Subcutaneous abdominal adipose tissue (tissue), 5 donors: Measurements from ENCODE around the gene MTCP1.
A peak's percentile ranks its signal among the peaks of the same experiment; 100 is the strongest.

Experiments
- H3K27ac ChIP-seq: one replicate; pipeline ENCODE4 v1.7.0; 2013; ENCODE audit warnings: low read depth, mild to moderate bottlenecking, inconsistent platforms, low read length, moderate library complexity
- H3K27me3 ChIP-seq, 5 donors: one replicate each; pipeline ENCODE4 v1.7.0; 2013; ENCODE audit warnings: low read length in 5 of 5, inconsistent platforms in 1 of 5; ENCODE audit not compliant: control insufficient read depth in 5 of 5, insufficient read depth in 4 of 5
- H3K36me3 ChIP-seq, 5 donors: one replicate each; pipeline ENCODE4 v1.7.0; 2013; ENCODE audit warnings: low read length in 5 of 5; ENCODE audit not compliant: control insufficient read depth in 5 of 5, insufficient read depth in 5 of 5
- H3K4me1 ChIP-seq, 5 donors: one replicate each; pipeline ENCODE4 v1.7.0; 2013; ENCODE audit warnings: low read length in 5 of 5, mild to moderate bottlenecking in 3 of 5, moderate library complexity in 1 of 5; ENCODE audit not compliant: control insufficient read depth in 5 of 5, insufficient read depth in 5 of 5
- H3K4me3 ChIP-seq, 5 donors: one replicate each; pipeline ENCODE4 v1.7.0; 2013; ENCODE audit warnings: low read length in 5 of 5, low read depth in 1 of 5
- H3K9ac ChIP-seq, 5 donors: one replicate each; pipeline ENCODE4 v1.7.0; 2013; ENCODE audit warnings: low read length in 5 of 5, mild to moderate bottlenecking in 4 of 5, moderate library complexity in 3 of 5
- H3K9me3 ChIP-seq, 5 donors: one replicate each; pipeline ENCODE4 v1.7.0; 2013; ENCODE audit warnings: low read length in 5 of 5; ENCODE audit not compliant: control insufficient read depth in 5 of 5
- donor health status: healthy.
- donor health status: healthy.
- donor health status: healthy.
- donor health status: healthy.
- donor health status: healthy.

MTCP1 gene

GRCh38 chrX:155071694-155072280 is 851 bp upstream of the MTCP1 start:
- H3K4me3 ChIP-seq, result peak overlapping the region; percentile 61 to 84 (median 71)
- peak overlapping the region in 4 of 5 donors; percentile 36 to 70 (median 64) for H3K9ac ChIP-seq
- H3K9me3 ChIP-seq, result no peaks in the 10 kb centered on the region
- no peak overlapping the region for H3K27ac ChIP-seq
- H3K36me3 ChIP-seq, result peaks cover 0 to 13% (median 4%) of the 10 kb centered on the region in 5 donors
- peaks cover 0 to 27% (median 16%) of the 10 kb centered on the region in 5 donors for H3K4me1 ChIP-seq
- H3K27me3 ChIP-seq, result no peaks in the 10 kb centered on the region

- H3K36me3 ChIP-seq, result peaks cover 0 to 7% (median 4%) of the 10 kb centered on the region in 5 donors
- H3K27ac ChIP-seq, result peak overlapping the region; percentile 69
- peak overlapping the region; percentile 58 to 76 (median 67) for H3K4me3 ChIP-seq
- no peaks in the 10 kb centered on the region for H3K9me3 ChIP-seq
- peaks cover 0 to 27% (median 16%) of the 10 kb centered on the region in 5 donors for H3K4me1 ChIP-seq
- no peaks in the 10 kb centered on the region for H3K27me3 ChIP-seq
- peak overlapping the region; percentile 35 to 78 (median 63) for H3K9ac ChIP-seq
Observed at GRCh38 chrX:155070663-155070974, 317 bp downstream of the MTCP1 start.

DNA sequence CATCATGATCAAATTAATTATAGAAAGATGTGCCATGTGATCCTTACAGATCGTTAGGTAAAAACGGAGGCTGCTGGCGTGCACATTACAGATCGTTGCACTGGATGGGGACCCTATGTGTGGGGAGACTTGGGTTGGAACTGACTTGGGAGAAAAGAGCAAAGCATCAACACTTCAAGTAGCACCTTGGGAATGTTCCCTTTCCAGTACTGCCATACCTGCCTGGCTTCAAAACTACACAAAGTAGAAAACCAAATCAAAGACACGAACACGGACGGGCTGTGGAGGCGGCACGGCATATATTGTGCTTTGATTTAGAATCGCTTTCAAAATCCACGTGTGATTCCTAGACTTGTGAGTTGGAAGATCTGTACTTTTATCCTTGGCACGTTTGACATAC is 898 bp downstream of the MTCP1 start:
- Histone ChIP-seq H3K27ac (no peak overlapping the region), H3K9me3 (no peaks in the 10 kb centered on the region), H3K36me3 (peaks cover 0 to 7% (median 4%) of the 10 kb centered on the region in 5 donors), H3K27me3 (no peaks in the 10 kb centered on the region), H3K9ac (peak overlapping the region in 4 of 5 donors; percentile 61 to 78 (median 68)), H3K4me1 (peaks cover 0 to 27% (median 16%) of the 10 kb centered on the region in 5 donors), H3K4me3 (peak overlapping the region; percentile 58 to 76 (median 67))

DNA sequence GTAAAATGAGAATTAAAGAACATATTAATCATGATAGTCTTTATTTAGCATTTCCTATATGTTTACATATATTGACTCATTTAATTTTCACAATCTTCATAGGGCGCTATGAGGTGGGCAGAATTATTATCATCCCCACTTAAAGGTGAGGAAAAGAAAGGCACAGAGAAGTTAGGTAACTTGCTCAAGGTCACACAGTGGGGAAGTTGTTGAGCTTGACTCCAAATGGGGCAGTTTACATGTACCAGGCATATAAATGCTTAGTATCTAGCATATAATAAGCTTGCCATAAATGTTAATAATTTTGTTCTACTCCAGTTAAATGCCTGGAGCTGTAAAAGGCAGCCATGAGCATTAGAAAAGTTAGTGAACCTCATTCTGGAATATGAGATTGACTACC is 1.5 kb downstream of the MTCP1 start:
- no peak overlapping the region for H3K4me3 ChIP-seq
- no peaks in the 10 kb centered on the region for H3K9me3 ChIP-seq
- H3K4me1 ChIP-seq, result peaks cover 0 to 27% (median 16%) of the 10 kb centered on the region in 5 donors
- H3K9ac ChIP-seq, result no peak overlapping the region
- no peaks in the 10 kb centered on the region for H3K27me3 ChIP-seq
- H3K27ac ChIP-seq, result no peak overlapping the region
- peaks cover 0 to 7% (median 4%) of the 10 kb centered on the region in 5 donors for H3K36me3 ChIP-seq

GRCh38 chrX:155068165-155068564 is 2.8 kb downstream of the MTCP1 start:
- no peak overlapping the region for H3K27ac ChIP-seq
- H3K27me3 ChIP-seq, result no peaks in the 10 kb centered on the region
- peaks cover 0 to 27% (median 16%) of the 10 kb centered on the region in 5 donors for H3K4me1 ChIP-seq
- H3K36me3 ChIP-seq, result peaks cover 0 to 2% (median 0%) of the 10 kb centered on the region in 5 donors
- H3K9ac ChIP-seq, result no peak overlapping the region
- no peak overlapping the region for H3K4me3 ChIP-seq
- no peaks in the 10 kb centered on the region for H3K9me3 ChIP-seq

DNA sequence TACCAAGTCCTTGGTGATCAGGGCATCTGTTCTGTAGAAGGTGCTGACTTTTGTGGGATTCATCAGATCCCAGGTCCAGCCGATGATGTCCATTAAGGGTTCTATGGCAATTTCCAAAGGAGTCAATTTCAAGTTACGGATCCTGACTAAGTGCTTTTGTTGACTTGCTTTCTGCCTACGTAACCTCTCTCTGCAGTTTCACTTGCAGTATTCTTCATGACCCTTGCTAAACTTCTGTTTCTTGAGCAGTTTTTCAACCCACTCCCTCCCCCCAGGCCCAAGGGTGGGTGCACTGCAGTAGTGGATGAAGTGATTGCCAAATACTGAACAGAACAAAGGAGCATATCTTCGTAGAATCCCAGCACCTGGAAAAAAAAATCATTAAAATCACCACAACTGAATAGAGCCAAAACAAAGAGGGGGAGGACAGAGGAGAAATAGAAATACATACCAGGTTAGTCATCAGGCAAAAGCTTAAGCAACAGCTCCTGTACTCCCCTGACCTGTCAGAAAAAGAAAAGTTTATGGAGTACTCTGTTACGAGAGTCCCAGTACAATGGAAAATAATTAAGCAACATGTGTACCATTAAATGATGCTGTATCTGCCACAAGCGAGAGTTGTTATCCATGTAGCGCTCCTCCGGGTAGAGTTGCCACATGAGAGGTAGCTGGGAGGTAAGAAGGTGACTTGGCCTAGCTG is 5.8 kb downstream of the MTCP1 start:
- Histone ChIP-seq H3K36me3 (peaks cover 0 to 2% (median 0%) of the 10 kb centered on the region in 5 donors), H3K4me3 (no peak overlapping the region), H3K9me3 (no peaks in the 10 kb centered on the region), H3K27ac (no peak overlapping the region), H3K27me3 (no peaks in the 10 kb centered on the region), H3K4me1 (peaks cover 0 to 9% (median 6%) of the 10 kb centered on the region in 5 donors), H3K9ac (no peak overlapping the region)

DNA sequence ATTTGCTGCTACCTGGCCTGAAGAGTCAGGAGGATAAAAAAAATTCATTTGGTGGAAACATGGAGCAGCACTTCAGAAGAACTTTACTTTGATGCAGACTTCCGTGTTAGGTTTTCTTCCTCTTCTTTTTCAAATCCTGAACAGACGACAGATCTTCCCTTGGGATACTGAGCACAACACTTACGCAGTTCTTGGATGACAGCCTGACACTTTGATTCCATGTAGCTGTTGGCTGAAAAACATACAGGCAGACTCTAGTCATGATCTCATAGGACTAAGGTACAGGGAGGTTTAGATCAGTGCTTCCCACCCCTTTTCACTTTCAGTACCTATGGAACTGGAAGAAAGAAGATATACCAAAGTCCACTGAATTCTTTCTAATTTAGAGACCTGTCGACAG is 9.2 kb downstream of the MTCP1 start:
- Histone ChIP-seq H3K36me3 (peaks cover 0 to 6% (median 0%) of the 10 kb centered on the region in 5 donors), H3K27ac (no peak overlapping the region), H3K27me3 (peaks cover 0 to 3% (median 0%) of the 10 kb centered on the region in 5 donors), H3K4me3 (no peak overlapping the region), H3K9me3 (no peaks in the 10 kb centered on the region), H3K4me1 (peaks cover 4 to 12% (median 10%) of the 10 kb centered on the region in 5 donors), H3K9ac (no peak overlapping the region)

- peak overlapping the region in 1 of 5 donors; percentile 17 for H3K9ac ChIP-seq
- H3K27ac ChIP-seq, result no peak overlapping the region
- no peaks in the 10 kb centered on the region for H3K9me3 ChIP-seq
- H3K4me3 ChIP-seq, result peak overlapping the region; percentile 23 to 54 (median 39)
- H3K27me3 ChIP-seq, result peaks cover 0 to 3% (median 0%) of the 10 kb centered on the region in 5 donors
- H3K4me1 ChIP-seq, result peaks cover 4 to 12% (median 10%) of the 10 kb centered on the region in 5 donors
- H3K36me3 ChIP-seq, result peaks cover 0 to 13% (median 4%) of the 10 kb centered on the region in 5 donors
Observed at GRCh38 chrX:155056877-155057792, 13.8 kb downstream of the MTCP1 start.

GRCh38 chrX:155056471-155056870 is 14.5 kb downstream of the MTCP1 start:
- H3K9ac ChIP-seq, result no peak overlapping the region
- H3K27me3 ChIP-seq, result peaks cover 0 to 3% (median 0%) of the 10 kb centered on the region in 5 donors
- no peak overlapping the region for H3K27ac ChIP-seq
- H3K4me1 ChIP-seq, result peaks cover 4 to 12% (median 10%) of the 10 kb centered on the region in 5 donors
- H3K9me3 ChIP-seq, result no peaks in the 10 kb centered on the region
- H3K4me3 ChIP-seq, result no peak overlapping the region
- H3K36me3 ChIP-seq, result peaks cover 2 to 19% (median 11%) of the 10 kb centered on the region in 5 donors
